H1 (cell line): ENCODE measurements around the gene WAC. TPM values are rescaled to one million over a fixed set of nuclear protein-coding genes. Genes with fewer than 3 reads are reported as not detected.

Experiments
- CTCF ChIA-PET: fragments of 300-600 bp; sonication (Branson Sonifier 250); formaldehyde crosslinking; loops from one replicate; lab custom pipeline; 2021; ENCODE audit not compliant: partially characterized antibody; lab: Charles Lee
- POLR2A ChIA-PET: fragments of 300-600 bp; sonication (Branson Sonifier 250); formaldehyde crosslinking; loops from one replicate; lab custom pipeline; 2021; ENCODE audit warnings: inconsistent platforms; ENCODE audit not compliant: partially characterized antibody; lab: Charles Lee
- DNase-seq, 2 experiments: peaks; one replicate each; pipeline versions ENCODE4 v3.0.0 to v3.0.0-alpha.2; 2010 to 2022; ENCODE audit warnings: low spot score in 2 of 2, low read depth in 1 of 2, mixed read lengths in 1 of 2
- FAIRE-seq: peaks from 2 replicates; lab custom pipeline; 2011; peaks lifted over from hg19 to GRCh38; lab: Jason Lieb, UNC
- H2AFZ ChIP-seq: 2 replicates; pipeline ENCODE4 v1.8.1; 2012; ENCODE audit warnings: low read length, inconsistent platforms
- H2AK5ac ChIP-seq: 2 replicates; pipeline ENCODE4 v1.6.1; 2013; ENCODE audit warnings: low read depth, low read length
- H2BK120ac ChIP-seq: replicated peaks from 2 replicates; pipeline ENCODE3; 2013; ENCODE audit warnings: low read depth, low read length, inconsistent platforms
- H2BK12ac ChIP-seq: 2 replicates; pipeline ENCODE4 v1.6.1; 2013; ENCODE audit warnings: low read depth, low read length
- H2BK15ac ChIP-seq: 2 replicates; pipeline ENCODE4 v1.6.1; 2013; ENCODE audit warnings: low read length
- H2BK20ac ChIP-seq: 2 replicates; pipeline ENCODE4 v1.6.1; 2013; ENCODE audit warnings: low read length
- H2BK5ac ChIP-seq: 2 replicates; pipeline ENCODE4 v1.6.1; 2013; ENCODE audit warnings: low read depth, low read length
- H3K14ac ChIP-seq: 2 replicates; pipeline ENCODE4 v1.6.1; 2013; ENCODE audit warnings: inconsistent platforms; ENCODE audit not compliant: insufficient read length
- H3K18ac ChIP-seq: 2 replicates; pipeline ENCODE4 v1.6.1; 2013; ENCODE audit warnings: low read length; ENCODE audit errors: extremely low read depth
- H3K23ac ChIP-seq: 2 replicates; pipeline ENCODE4 v1.6.1; 2013; ENCODE audit warnings: inconsistent platforms; ENCODE audit not compliant: insufficient read length
- H3K23me2 ChIP-seq: 2 replicates; pipeline ENCODE4 v1.6.1; 2013; ENCODE audit warnings: low read depth, low read length
- H3K27ac ChIP-seq: 2 replicates; pipeline ENCODE4 v1.6.1; 2011; ENCODE audit warnings: low read depth, low read length, inconsistent platforms
- H3K27me3 ChIP-seq, 4 experiments: replicated peaks in 1 of 4; 1 replicate in 1 of 4; 2 replicates in 3 of 4; pipeline versions ENCODE4 v1.6.1 to v1.8.1; 2011 to 2013; ENCODE audit warnings: low read length in 3 of 4, mild to moderate bottlenecking in 3 of 4, inconsistent platforms in 2 of 4, mixed read lengths in 2 of 4, moderate library complexity in 1 of 4; ENCODE audit not compliant: control insufficient read depth in 3 of 4, insufficient read depth in 3 of 4; ENCODE audit errors: extremely low read depth in 1 of 4
- H3K36me3 ChIP-seq, 4 experiments: 2 replicates each; pipeline versions ENCODE4 v1.6.1 to v1.8.1; 2011 to 2013; ENCODE audit warnings: mild to moderate bottlenecking in 4 of 4, low read length in 3 of 4, moderate library complexity in 2 of 4, control low read depth in 1 of 4, inconsistent platforms in 1 of 4; ENCODE audit not compliant: insufficient read depth in 4 of 4, control insufficient read depth in 2 of 4
- H3K4ac ChIP-seq: replicated peaks from 2 replicates; pipeline ENCODE3; 2013; ENCODE audit warnings: low read length, low read depth, mixed read lengths, inconsistent platforms; ENCODE audit not compliant: insufficient read length
- H3K4me1 ChIP-seq, 4 experiments: replicated peaks in 1 of 4; 1 replicate in 1 of 4; 2 replicates in 3 of 4; pipeline versions ENCODE4 v1.6.1 to v1.8.1; 2011 to 2013; ENCODE audit warnings: low read length in 3 of 4, inconsistent platforms in 2 of 4, mixed read lengths in 1 of 4; ENCODE audit not compliant: insufficient read depth in 4 of 4, control insufficient read depth in 3 of 4
- H3K4me2 ChIP-seq, 2 experiments: 2 replicates each; pipeline versions ENCODE4 v1.6.1 to v1.8.1; 2011 to 2013; ENCODE audit warnings: low read depth in 2 of 2, low read length in 2 of 2, control low read depth in 1 of 2, inconsistent platforms in 1 of 2, mild to moderate bottlenecking in 1 of 2; ENCODE audit not compliant: insufficient read depth in 1 of 2
- H3K4me3 ChIP-seq, 4 experiments: fragments of 200-600, 300-600 bp in 1 of 4; sonication (generic), shearing (Covaris generic), sonication (Bioruptor Twin) in 1 of 4; 2 replicates each; pipeline versions ENCODE4 v1.5.1 to v1.8.1; 2011 to 2016; ENCODE audit warnings: low read length in 4 of 4, low read depth in 3 of 4, control low read depth in 2 of 4, inconsistent platforms in 2 of 4, mild to moderate bottlenecking in 2 of 4, mixed read lengths in 1 of 4, moderate library complexity in 1 of 4; ENCODE audit not compliant: insufficient read depth in 2 of 4; ENCODE audit errors: extremely low read depth in 1 of 4
- H3K56ac ChIP-seq: replicated peaks from 2 replicates; pipeline ENCODE3; 2013; ENCODE audit warnings: low read depth, mild to moderate bottlenecking, mixed read lengths, low read length, inconsistent platforms; ENCODE audit not compliant: insufficient read length
- H3K79me1 ChIP-seq: 2 replicates; pipeline ENCODE4 v1.6.1; 2013; ENCODE audit warnings: low read depth, low read length, control low read depth
- H3K79me2 ChIP-seq, 2 experiments: 2 replicates each; pipeline versions ENCODE4 v1.6.1 to v1.8.1; 2012 to 2013; ENCODE audit warnings: low read length in 2 of 2, mild to moderate bottlenecking in 2 of 2, inconsistent platforms in 1 of 2; ENCODE audit not compliant: insufficient read depth in 2 of 2, control insufficient read depth in 1 of 2
- H3K9ac ChIP-seq, 4 experiments: replicated peaks in 1 of 4; 1 replicate in 1 of 4; 2 replicates in 3 of 4; pipeline versions ENCODE4 v1.6.1 to v1.8.1; 2011 to 2013; ENCODE audit warnings: low read depth in 3 of 4, low read length in 3 of 4, control low read depth in 2 of 4, mild to moderate bottlenecking in 2 of 4, moderate library complexity in 2 of 4, inconsistent platforms in 1 of 4; ENCODE audit errors: extremely low read depth in 1 of 4
- H3K9me3 ChIP-seq, 2 experiments: 2 replicates each; pipeline versions ENCODE4 v1.6.1 to v1.8.1; 2012 to 2013; ENCODE audit warnings: mild to moderate bottlenecking in 2 of 2, moderate library complexity in 2 of 2, control low read depth in 1 of 2, inconsistent platforms in 1 of 2, low read depth in 1 of 2, low read length in 1 of 2, mixed read lengths in 1 of 2; ENCODE audit not compliant: insufficient read depth in 2 of 2
- H4K20me1 ChIP-seq, 2 experiments: replicated peaks in 1 of 2; 2 replicates each; pipeline versions ENCODE3 to v1.8.1; 2011 to 2013; ENCODE audit warnings: inconsistent platforms in 2 of 2, low read length in 2 of 2, mild to moderate bottlenecking in 1 of 2; ENCODE audit not compliant: insufficient read depth in 2 of 2, control insufficient read depth in 1 of 2
- H4K5ac ChIP-seq: 2 replicates; pipeline ENCODE4 v1.6.1; 2013; ENCODE audit warnings: low read length, low read depth, mixed read lengths, inconsistent platforms; ENCODE audit not compliant: insufficient read length
- H4K8ac ChIP-seq: 2 replicates; pipeline ENCODE4 v1.8.0; 2013; ENCODE audit warnings: mild to moderate bottlenecking, moderate library complexity, low read length, inconsistent platforms; ENCODE audit not compliant: insufficient read depth; ENCODE audit errors: extremely low read depth
- H4K91ac ChIP-seq: replicated peaks from 2 replicates; pipeline ENCODE3; 2013; ENCODE audit warnings: low read length, mixed read lengths, inconsistent platforms; ENCODE audit not compliant: insufficient read length
- BCL11A ChIP-seq, 2 experiments: IDR thresholded peaks; one replicate each; pipeline ENCODE4 v1.6.1; 2011; ENCODE audit warnings: low read depth in 2 of 2, low read length in 2 of 2, mild to moderate bottlenecking in 2 of 2
- CBX8 ChIP-seq: fragments of 300-800, 300-1000 bp; sonication (generic); IDR thresholded peaks from 2 replicates; pipeline ENCODE4 v1.7.1; 2016; ENCODE audit warnings: low read depth, low read length, borderline replicate concordance
- CTBP2 ChIP-seq: IDR thresholded peaks from 2 replicates; pipeline ENCODE4 v1.7.0; 2011; ENCODE audit warnings: borderline replicate concordance, mild to moderate bottlenecking, moderate library complexity, mixed read lengths, low read length; ENCODE audit not compliant: insufficient read depth, insufficient read length
- FOSL1 ChIP-seq: IDR thresholded peaks from 2 replicates; pipeline ENCODE4 v1.6.1; 2011; ENCODE audit warnings: mild to moderate bottlenecking, low read depth, low read length, moderate library complexity; ENCODE audit not compliant: insufficient read depth
- RNF2 ChIP-seq: fragments of 200-900, 300-1000 bp; sonication (generic); IDR thresholded peaks from 2 replicates; pipeline ENCODE4 v1.7.1; 2016; ENCODE audit warnings: borderline replicate concordance, low read depth, mild to moderate bottlenecking, antibody characterized with exemption, low read length; ENCODE audit not compliant: poor library complexity, severe bottlenecking; ENCODE audit errors: missing control alignments
- WGBS, 2 experiments: shearing (Covaris generic) in 1 of 2; methylation state at CpG; one replicate each; pipeline versions ENCODE4 v1.1.6 to v1.1.7; 2013 to 2015; ENCODE audit warnings: low lambda C conversion rate in 2 of 2, mixed read lengths in 2 of 2, inconsistent platforms in 1 of 2, low coverage in 1 of 2, missing lambda C conversion rate in 1 of 2; ENCODE audit not compliant: insufficient replicate concordance in 2 of 2, insufficient coverage in 1 of 2, insufficient read length in 1 of 2; ENCODE audit errors: extremely low coverage in 1 of 2, missing lambda C conversion rate in 1 of 2; 5-methylcytosine and 5-hydroxymethylcytosine counted together
- polyA plus RNA-seq, 7 experiments: library from polyadenylated mRNA; depleted of rRNA in 3 of 7; stranded (reverse) in 5 of 7; unstranded in 2 of 7; fragments of >200 nt in 5 of 7; fragments of 200-250 nt in 2 of 7; gene quantifications; 1 replicate in 5 of 7; 2 replicates in 1 of 7; 4 replicates in 1 of 7; pipeline versions ENCODE4 v1.2.1 to v1.2.3, GENCODE V29; 2011 to 2013; ENCODE audit warnings: missing spikeins in 2 of 7, mixed read lengths in 2 of 7
- total RNA-seq: library from RNA; stranded (reverse); fragmentation: NEBNext Ultra II Directional; extraction: Animal tissue kit (Norgen Biotek cat#: 25700); gene quantifications from 2 replicates; pipeline ENCODE4 v1.2.1, GENCODE V29; 2021
- TF ChIP-seq, protein P1 (sequence below): IDR thresholded peaks from 2 replicates; pipeline ENCODE4 v1.6.1; 2011; ENCODE audit warnings: low read length, improper control_type of control experiment
- TF ChIP-seq, protein P2 (sequence below): IDR thresholded peaks from 2 replicates; pipeline ENCODE4 v1.6.1; 2012; ENCODE audit warnings: low read length, inconsistent platforms

WAC gene
- total and polyA plus RNA-seq, 2 of the 8 experiments (the other 6 are each of a cell fraction or from before 2014, with no cell fraction given), result 72.9 to 128 TPM

DNA sequence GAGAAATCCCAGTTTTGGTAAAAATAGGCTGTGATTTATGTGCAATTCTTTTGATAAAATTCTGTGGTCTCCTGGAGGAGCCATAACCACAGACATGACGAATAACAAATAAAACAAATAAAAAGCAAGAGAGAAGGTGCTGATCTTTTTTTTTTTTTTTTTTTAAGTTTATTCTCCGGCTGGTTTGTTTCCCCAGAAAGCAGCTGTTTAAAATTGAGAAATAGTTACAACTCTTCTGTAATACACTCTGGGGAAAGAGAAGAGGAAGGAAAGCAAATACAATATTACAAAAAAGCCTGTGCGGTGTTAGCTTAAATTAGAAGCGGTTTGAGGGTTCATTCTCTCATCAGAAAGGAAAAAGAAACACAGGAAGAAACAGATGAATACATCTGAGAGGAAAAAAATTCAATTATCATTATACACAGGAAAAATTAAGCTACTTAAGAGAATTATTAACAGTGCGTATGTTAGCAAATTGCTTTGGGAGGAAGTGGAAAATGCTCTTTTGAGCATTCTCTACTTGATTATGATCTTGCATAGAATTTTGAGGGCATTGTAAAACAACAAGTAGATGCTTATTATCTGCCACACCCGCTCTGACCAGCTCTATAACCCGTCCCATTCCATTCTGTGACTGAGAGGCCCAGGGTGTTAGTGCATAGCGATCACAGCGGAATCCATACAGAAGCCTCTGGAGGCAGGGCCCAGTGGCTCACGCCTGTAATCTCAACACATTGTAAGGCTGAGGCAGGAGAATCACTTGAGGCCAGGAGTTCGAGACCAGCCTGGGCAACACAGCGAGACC lies 40.6 kb upstream of the WAC start:
- H3K27me3 ChIP-seq, result no peaks in the 10 kb centered on the region
- no peak overlapping the region for H3K4me3 ChIP-seq
- no peak overlapping the region for H3K23ac ChIP-seq
- H4K20me1 ChIP-seq, result no peaks in the 10 kb centered on the region
- H3K9me3 ChIP-seq, result no peaks in the 10 kb centered on the region
- H3K18ac ChIP-seq, result no peak overlapping the region
- FAIRE-seq, result no peak
- no peak for DNase-seq
- H3K36me3 ChIP-seq, result no peaks in the 10 kb centered on the region; a peak in 1 of 8 replicates
- CTCF ChIA-PET, result interaction anchor here (0.6 kb wide), 1 partner anchor 1292 kb away, joined by 3 read pairs; no protein-coding TSS in a partner anchor
- no peaks in the 10 kb centered on the region for H3K23me2 ChIP-seq
- no peak overlapping the region for H3K27ac ChIP-seq
- H2BK15ac ChIP-seq, result no peak overlapping the region
- no peak overlapping the region for H2BK5ac ChIP-seq
- H3K4me2 ChIP-seq, result no peak overlapping the region
- no peak overlapping the region for H4K8ac ChIP-seq
- no peak overlapping the region for H3K9ac ChIP-seq
- no peak overlapping the region for H4K5ac ChIP-seq
- POLR2A ChIA-PET, result interaction anchor here (0.6 to 0.8 kb wide), 2 partner anchors 8 to 46 kb away, joined by 3 read pairs; no protein-coding TSS in a partner anchor
- H3K79me2 ChIP-seq, result no peaks in the 10 kb centered on the region
- no peak overlapping the region for H2BK120ac ChIP-seq
- H2AK5ac ChIP-seq, result no peak overlapping the region
- H3K79me1 ChIP-seq, result no peaks in the 10 kb centered on the region
- H3K4me1 ChIP-seq, result no peaks in the 10 kb centered on the region
- no peak overlapping the region for H2BK20ac ChIP-seq
- WGBS, 2 experiments, result 92% methylated on average over 12 of the region's 12 CpGs; no CpG with 5 or more reads in 1 of the 2 experiments
- H3K4ac ChIP-seq, result no peak overlapping the region
- H3K56ac ChIP-seq, result no peak overlapping the region
- no peak overlapping the region for H2AFZ ChIP-seq
- H3K14ac ChIP-seq, result no peak overlapping the region
- no peak overlapping the region for H4K91ac ChIP-seq
- H2BK12ac ChIP-seq, result no peak overlapping the region
- TF ChIP-seq, protein P1, sequence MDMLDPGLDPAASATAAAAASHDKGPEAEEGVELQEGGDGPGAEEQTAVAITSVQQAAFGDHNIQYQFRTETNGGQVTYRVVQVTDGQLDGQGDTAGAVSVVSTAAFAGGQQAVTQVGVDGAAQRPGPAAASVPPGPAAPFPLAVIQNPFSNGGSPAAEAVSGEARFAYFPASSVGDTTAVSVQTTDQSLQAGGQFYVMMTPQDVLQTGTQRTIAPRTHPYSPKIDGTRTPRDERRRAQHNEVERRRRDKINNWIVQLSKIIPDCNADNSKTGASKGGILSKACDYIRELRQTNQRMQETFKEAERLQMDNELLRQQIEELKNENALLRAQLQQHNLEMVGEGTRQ, result no peak
- no peak for TF ChIP-seq CTBP2
- no peak for TF ChIP-seq RNF2
- TF ChIP-seq, protein P2, sequence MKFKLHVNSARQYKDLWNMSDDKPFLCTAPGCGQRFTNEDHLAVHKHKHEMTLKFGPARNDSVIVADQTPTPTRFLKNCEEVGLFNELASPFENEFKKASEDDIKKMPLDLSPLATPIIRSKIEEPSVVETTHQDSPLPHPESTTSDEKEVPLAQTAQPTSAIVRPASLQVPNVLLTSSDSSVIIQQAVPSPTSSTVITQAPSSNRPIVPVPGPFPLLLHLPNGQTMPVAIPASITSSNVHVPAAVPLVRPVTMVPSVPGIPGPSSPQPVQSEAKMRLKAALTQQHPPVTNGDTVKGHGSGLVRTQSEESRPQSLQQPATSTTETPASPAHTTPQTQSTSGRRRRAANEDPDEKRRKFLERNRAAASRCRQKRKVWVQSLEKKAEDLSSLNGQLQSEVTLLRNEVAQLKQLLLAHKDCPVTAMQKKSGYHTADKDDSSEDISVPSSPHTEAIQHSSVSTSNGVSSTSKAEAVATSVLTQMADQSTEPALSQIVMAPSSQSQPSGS, result no peak
- TF ChIP-seq CBX8, result no peak
- no peak for TF ChIP-seq FOSL1
- no peak for TF ChIP-seq BCL11A (IDR thresholded peaks at IDR 0.05; ENCODE audit: low read depth in 2 of 2, low read length in 2 of 2)
